HFFc6 (cell line): ENCODE results near the gene PLXNA4. TPM values are rescaled to one million over a fixed set of nuclear protein-coding genes. Genes with fewer than 3 reads are reported as not detected.

Experiments
- DNase-seq: peaks from one replicate; pipeline ENCODE4 v3.0.0-alpha.2; 2018
- H3K27ac Mint-ChIP-seq: 2 replicates; pipeline ENCODE4 v1.8.0; 2020; ENCODE audit warnings: mild to moderate bottlenecking, mixed read lengths
- H3K27me3 Mint-ChIP-seq: 2 replicates; pipeline ENCODE4 v1.8.0; 2021; ENCODE audit warnings: mild to moderate bottlenecking, moderate library complexity, mixed read lengths; ENCODE audit not compliant: insufficient read depth
- H3K36me3 Mint-ChIP-seq: 2 replicates; pipeline ENCODE4 v1.8.0; 2021; ENCODE audit warnings: low read depth, mixed read lengths
- H3K4me1 Mint-ChIP-seq: 2 replicates; pipeline ENCODE4 v1.8.0; 2020; ENCODE audit warnings: low read depth, mixed read lengths
- H3K4me3 Mint-ChIP-seq: 2 replicates; pipeline ENCODE4 v1.8.0; 2020; ENCODE audit warnings: mild to moderate bottlenecking, moderate library complexity, mixed read lengths
- H3K9me3 Mint-ChIP-seq: 2 replicates; pipeline ENCODE4 v1.8.0; 2020; ENCODE audit warnings: mild to moderate bottlenecking, mixed read lengths
- CTCF ChIP-seq: fragments of 200-600 bp; sonication (generic); IDR thresholded peaks from 2 replicates; pipeline ENCODE4 v1.5.0; 2021; ENCODE audit warnings: antibody characterized with exemption, mild to moderate bottlenecking
- total RNA-seq, 6 experiments: library from RNA; stranded (reverse); fragmentation: NEBNext Ultra II Directional; extraction: Animal tissue kit (Norgen Biotek cat#: 25700); gene quantifications; 2 replicates in 1 of 6; 3 replicates in 5 of 6; pipeline ENCODE4 v1.2.3, GENCODE V29; 2021

PLXNA4 gene
- total RNA-seq, 6 experiments from 2014 or later: 0.02 to 0.14 (median 0.05) TPM; not detected in 2

GRCh38 chr7:132244903-132245480, 331.3 kb downstream of the PLXNA4 start:
- no peaks in the 10 kb centered on the region for H3K4me1 Mint-ChIP-seq
- H3K27me3 Mint-ChIP-seq: peaks cover 3% of the 10 kb centered on the region; the same call in 1 of the 2 replicates
- H3K36me3 Mint-ChIP-seq: no peaks in the 10 kb centered on the region
- H3K27ac Mint-ChIP-seq: no peak overlapping the region
- TF ChIP-seq CTCF: no peak
- no peak overlapping the region for H3K4me3 Mint-ChIP-seq
- no peak for DNase-seq
- no peaks in the 10 kb centered on the region for H3K9me3 Mint-ChIP-seq

- no peaks in the 10 kb centered on the region for H3K4me1 Mint-ChIP-seq
- TF ChIP-seq CTCF: no peak
- H3K27me3 Mint-ChIP-seq: peaks cover 2% of the 10 kb centered on the region; the same call in 1 of the 2 replicates
- no peaks in the 10 kb centered on the region for H3K36me3 Mint-ChIP-seq
- DNase-seq: no peak
- no peaks in the 10 kb centered on the region for H3K9me3 Mint-ChIP-seq
- H3K4me3 Mint-ChIP-seq: no peak overlapping the region
- no peak overlapping the region for H3K27ac Mint-ChIP-seq
Measured at GRCh38 chr7:132243463-132243862, 332.8 kb downstream of the PLXNA4 start.

GRCh38 chr7:132243051-132243450, 333.2 kb downstream of the PLXNA4 start:
- no peaks in the 10 kb centered on the region for H3K9me3 Mint-ChIP-seq
- no peak for DNase-seq
- H3K27me3 Mint-ChIP-seq: no peaks in the 10 kb centered on the region; the same call in 1 of the 2 replicates
- no peak overlapping the region for H3K4me3 Mint-ChIP-seq
- H3K27ac Mint-ChIP-seq: no peak overlapping the region
- H3K4me1 Mint-ChIP-seq: no peaks in the 10 kb centered on the region
- TF ChIP-seq CTCF: no peak
- H3K36me3 Mint-ChIP-seq: no peaks in the 10 kb centered on the region

GRCh38 chr7:132242192-132242812, 334.0 kb downstream of the PLXNA4 start:
- TF ChIP-seq CTCF: no peak
- H3K4me3 Mint-ChIP-seq: no peak overlapping the region
- H3K27me3 Mint-ChIP-seq: peaks cover 4% of the 10 kb centered on the region
- H3K9me3 Mint-ChIP-seq: no peaks in the 10 kb centered on the region
- no peak overlapping the region for H3K27ac Mint-ChIP-seq
- H3K4me1 Mint-ChIP-seq: no peaks in the 10 kb centered on the region
- H3K36me3 Mint-ChIP-seq: no peaks in the 10 kb centered on the region
- DNase-seq: no peak

GRCh38 chr7:132240821-132241422, 335.3 kb downstream of the PLXNA4 start:
- H3K4me1 Mint-ChIP-seq: no peaks in the 10 kb centered on the region
- no peak overlapping the region for H3K27ac Mint-ChIP-seq
- TF ChIP-seq CTCF: no peak
- no peak for DNase-seq
- no peaks in the 10 kb centered on the region for H3K9me3 Mint-ChIP-seq
- peaks cover 7% of the 10 kb centered on the region for H3K27me3 Mint-ChIP-seq
- H3K4me3 Mint-ChIP-seq: no peak overlapping the region
- no peaks in the 10 kb centered on the region for H3K36me3 Mint-ChIP-seq
